Skeletal muscle satellite cell (primary cell): Measurements from ENCODE around the gene SOAT2.
"Not testable (repeated sequence)": the region's sequence is repeated elsewhere in the genome, so short reads cannot be mapped to it uniquely, and the experiment has no call there.

Source experiments
- H3K27me3 ChIP-seq: 2 replicates; pipeline ENCODE4 v1.7.0; 2013; ENCODE audit warnings: low read length; ENCODE audit not compliant: control insufficient read depth, insufficient read depth
- H3K36me3 ChIP-seq: 2 replicates; pipeline ENCODE4 v1.7.0; 2013; ENCODE audit warnings: mild to moderate bottlenecking, control low read depth, low read length; ENCODE audit not compliant: insufficient read depth
- H3K4me1 ChIP-seq: 2 replicates; pipeline ENCODE4 v1.7.0; 2013; ENCODE audit warnings: low read length; ENCODE audit not compliant: control insufficient read depth, insufficient read depth
- H3K4me2 ChIP-seq: 2 replicates; pipeline ENCODE4 v1.7.0; 2013; ENCODE audit warnings: mild to moderate bottlenecking, low read length
- H3K4me3 ChIP-seq: 2 replicates; pipeline ENCODE4 v1.7.0; 2013; ENCODE audit warnings: low read length
- H3K9ac ChIP-seq: 2 replicates; pipeline ENCODE4 v1.7.0; 2013; ENCODE audit warnings: mild to moderate bottlenecking, low read depth, low read length, moderate library complexity
- H3K9me3 ChIP-seq: replicated peaks from 2 replicates; pipeline ENCODE4 v1.7.0; 2013; ENCODE audit warnings: mild to moderate bottlenecking, control low read depth, low read length

SOAT2 gene

GRCh38 chr12:53095596-53095895 lies 7.7 kb upstream of the SOAT2 start:
- H3K4me2 ChIP-seq, H3K36me3 ChIP-seq, H3K4me3 ChIP-seq, H3K27me3 ChIP-seq, H3K9me3 ChIP-seq, H3K9ac ChIP-seq: not testable (repeated sequence)
- H3K4me1 ChIP-seq = peaks cover 37% of the 10 kb centered on the region

GRCh38 chr12:53096089-53096741 lies 7.1 kb upstream of the SOAT2 start:
- peaks cover 39% of the 10 kb centered on the region for H3K4me1 ChIP-seq

GRCh38 chr12:53096759-53097158 lies 6.5 kb upstream of the SOAT2 start:
- no peaks in the 10 kb centered on the region for H3K9me3 ChIP-seq
- peak overlapping the region; percentile 81 for H3K9ac ChIP-seq
- peak overlapping the region; percentile 83 for H3K4me3 ChIP-seq
- H3K4me1 ChIP-seq = peaks cover 39% of the 10 kb centered on the region
- peaks cover 11% of the 10 kb centered on the region for H3K36me3 ChIP-seq
- peak overlapping the region; percentile 84 for H3K4me2 ChIP-seq
- no peaks in the 10 kb centered on the region for H3K27me3 ChIP-seq

More at GRCh38 chr12:53096089-53096741, 7.1 kb upstream of the SOAT2 start:
- Histone ChIP-seq H3K9me3 (no peaks in the 10 kb centered on the region), H3K27me3 (no peaks in the 10 kb centered on the region), H3K36me3 (peaks cover 8% of the 10 kb centered on the region), H3K4me3 (peak overlapping the region; percentile 83), H3K4me2 (peak overlapping the region; percentile 84), H3K9ac (no peak overlapping the region)

- H3K4me2 ChIP-seq = peak overlapping the region; percentile 84
- no peaks in the 10 kb centered on the region for H3K27me3 ChIP-seq
- H3K4me1 ChIP-seq = peaks cover 39% of the 10 kb centered on the region
- no peaks in the 10 kb centered on the region for H3K9me3 ChIP-seq
- H3K36me3 ChIP-seq = peaks cover 15% of the 10 kb centered on the region
- peak overlapping the region; percentile 83 for H3K4me3 ChIP-seq
- H3K9ac ChIP-seq = peak overlapping the region; percentile 81
These were observed 6.1 kb upstream of the SOAT2 start for GRCh38 chr12:53097207-53097563.

GRCh38 chr12:53097564-53098353 lies 5.5 kb upstream of the SOAT2 start, which contains the start of gene IGFBP6:
TSS of gene IGFBP6 (plus strand) at chr12:53097667. CDS start at chr12:53097718, 51 bp downstream.
- Histone ChIP-seq H3K4me3 (peak within 1 kb of the TSS; percentile 83), H3K36me3 (peaks cover 17% of the 10 kb centered on the region), H3K4me2 (peak within 1 kb of the TSS; percentile 84), H3K4me1 (peaks cover 39% of the 10 kb centered on the region), H3K9me3 (no peaks in the 10 kb centered on the region), H3K9ac (peak within 1 kb of the TSS; percentile 81), H3K27me3 (no peaks in the 10 kb centered on the region)

GRCh38 chr12:53098354-53098981 lies 4.8 kb upstream of the SOAT2 start:
- Histone ChIP-seq H3K4me3 (peak overlapping the region; percentile 83), H3K9ac (peak overlapping the region; percentile 81)

GRCh38 chr12:53099071-53099882 lies 4.0 kb upstream of the SOAT2 start:
- Histone ChIP-seq H3K9me3 (no peaks in the 10 kb centered on the region), H3K4me2 (peak overlapping the region; percentile 84), H3K4me3 (peak overlapping the region; percentile 83), H3K36me3 (peaks cover 17% of the 10 kb centered on the region), H3K27me3 (no peaks in the 10 kb centered on the region), H3K9ac (peak overlapping the region; percentile 81), H3K4me1 (peaks cover 39% of the 10 kb centered on the region)

More at GRCh38 chr12:53098354-53098981, 4.8 kb upstream of the SOAT2 start:
- peak overlapping the region; percentile 84 for H3K4me2 ChIP-seq
- H3K9me3 ChIP-seq = no peaks in the 10 kb centered on the region
- peaks cover 39% of the 10 kb centered on the region for H3K4me1 ChIP-seq
- H3K27me3 ChIP-seq = no peaks in the 10 kb centered on the region
- peaks cover 17% of the 10 kb centered on the region for H3K36me3 ChIP-seq

- H3K4me3 ChIP-seq = no peak overlapping the region
- peaks cover 39% of the 10 kb centered on the region for H3K4me1 ChIP-seq
These were observed 2.7 kb upstream of the SOAT2 start for GRCh38 chr12:53100466-53101151.

GRCh38 chr12:53101266-53101665 lies 2.0 kb upstream of the SOAT2 start:
- H3K4me1 ChIP-seq = peaks cover 32% of the 10 kb centered on the region
- H3K27me3 ChIP-seq = no peaks in the 10 kb centered on the region
- H3K4me2 ChIP-seq = no peak overlapping the region
- peaks cover 17% of the 10 kb centered on the region for H3K36me3 ChIP-seq
- no peaks in the 10 kb centered on the region for H3K9me3 ChIP-seq
- no peak overlapping the region for H3K9ac ChIP-seq
- H3K4me3 ChIP-seq = no peak overlapping the region

More at GRCh38 chr12:53100466-53101151, 2.7 kb upstream of the SOAT2 start:
- Histone ChIP-seq H3K9ac (no peak overlapping the region), H3K9me3 (no peaks in the 10 kb centered on the region), H3K36me3 (peaks cover 17% of the 10 kb centered on the region), H3K27me3 (no peaks in the 10 kb centered on the region), H3K4me2 (no peak overlapping the region)

GRCh38 chr12:53101931-53102781 lies 1.1 kb upstream of the SOAT2 start:
- Histone ChIP-seq H3K9me3 (no peaks in the 10 kb centered on the region), H3K9ac (no peak overlapping the region), H3K4me2 (no peak overlapping the region), H3K4me1 (peaks cover 23% of the 10 kb centered on the region), H3K4me3 (no peak overlapping the region), H3K27me3 (no peaks in the 10 kb centered on the region), H3K36me3 (peaks cover 17% of the 10 kb centered on the region)
